AG09309 (cell line): ENCODE measurements around the gene HNRNPA1L2.
"Not testable (repeated sequence)": the region's sequence is repeated elsewhere in the genome, so short reads cannot be mapped to it uniquely, and the experiment has no call there.

Source experiments
- DNase-seq: peaks from one replicate; pipeline ENCODE4 v3.0.0-alpha.2; 2010; ENCODE audit warnings: low read depth
- H3K4me3 ChIP-seq: 2 replicates; pipeline ENCODE4 v1.5.1; 2011; ENCODE audit warnings: mild to moderate bottlenecking, low read depth, low read length, moderate library complexity; ENCODE audit not compliant: control insufficient read depth
- CTCF ChIP-seq: IDR thresholded peaks from 2 replicates; pipeline ENCODE4 v1.5.1; 2011; ENCODE audit warnings: mild to moderate bottlenecking, low read depth, low read length, inconsistent platforms; ENCODE audit not compliant: insufficient read depth, control insufficient read depth; ENCODE audit errors: missing control alignments

The HNRNPA1L2 gene

GRCh38 chr13:52609013-52609606 lies 33.1 kb upstream of the HNRNPA1L2 start:
- TF ChIP-seq CTCF = peak; percentile 40
- not testable (repeated sequence) for H3K4me3 ChIP-seq, DNase-seq

GRCh38 chr13:52610158-52610557 lies 32.1 kb upstream of the HNRNPA1L2 start:
- DNase-seq, H3K4me3 ChIP-seq: not testable (repeated sequence)

- H3K4me3 ChIP-seq = no peak overlapping the region
- no peak for DNase-seq
- TF ChIP-seq CTCF = no peak
Observed at GRCh38 chr13:52615134-52615801, 27.0 kb upstream of the HNRNPA1L2 start.

- no peak for TF ChIP-seq CTCF
- H3K4me3 ChIP-seq = no peak overlapping the region
- DNase-seq = no peak
Observed at GRCh38 chr13:52615812-52616211, 26.4 kb upstream of the HNRNPA1L2 start.

- peak overlapping the region; percentile 66 for H3K4me3 ChIP-seq
- no peak for TF ChIP-seq CTCF
- peak; percentile 39 for DNase-seq
Observed at GRCh38 chr13:52617070-52618060, 24.9 kb upstream of the HNRNPA1L2 start.

- DNase-seq, H3K4me3 ChIP-seq: not testable (repeated sequence)
Observed at GRCh38 chr13:52631083-52631690, 11.0 kb upstream of the HNRNPA1L2 start.

- H3K4me3 ChIP-seq = no peak overlapping the region
- DNase-seq = no peak
- no peak for TF ChIP-seq CTCF
Observed at GRCh38 chr13:52638666-52639328, 3.4 kb upstream of the HNRNPA1L2 start.
